ENCODE data around the gene CYP21A2.
"Not testable (repeated sequence)": the region's sequence is repeated elsewhere in the genome, so short reads cannot be mapped to it uniquely, and the experiment has no call there.

DNA sequence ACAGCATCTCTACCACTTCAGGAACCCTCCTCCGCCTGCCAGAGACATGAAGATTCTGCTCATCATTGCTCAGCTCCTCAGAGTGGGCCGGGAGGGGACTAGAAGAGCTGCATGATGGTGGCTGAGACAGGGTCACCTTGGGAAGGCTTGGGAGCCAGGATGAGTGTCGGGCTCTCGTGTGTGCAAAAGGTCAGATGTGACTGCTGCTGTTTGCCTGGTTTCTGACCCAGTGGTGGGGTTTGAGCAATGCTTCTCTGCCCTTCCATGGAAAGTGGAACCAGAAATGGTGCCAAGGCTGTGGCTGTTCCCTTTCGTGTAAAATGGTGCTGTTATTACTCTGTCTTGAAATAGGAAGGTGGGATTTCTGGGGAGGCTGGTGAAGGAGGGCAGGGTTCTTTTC, 24.5 kb upstream of the CYP21A2 start:
- TF ChIP-seq EZH2 (IDR thresholded peaks at IDR 0.05), result not testable (repeated sequence)
- TF ChIP-seq, protein P1, sequence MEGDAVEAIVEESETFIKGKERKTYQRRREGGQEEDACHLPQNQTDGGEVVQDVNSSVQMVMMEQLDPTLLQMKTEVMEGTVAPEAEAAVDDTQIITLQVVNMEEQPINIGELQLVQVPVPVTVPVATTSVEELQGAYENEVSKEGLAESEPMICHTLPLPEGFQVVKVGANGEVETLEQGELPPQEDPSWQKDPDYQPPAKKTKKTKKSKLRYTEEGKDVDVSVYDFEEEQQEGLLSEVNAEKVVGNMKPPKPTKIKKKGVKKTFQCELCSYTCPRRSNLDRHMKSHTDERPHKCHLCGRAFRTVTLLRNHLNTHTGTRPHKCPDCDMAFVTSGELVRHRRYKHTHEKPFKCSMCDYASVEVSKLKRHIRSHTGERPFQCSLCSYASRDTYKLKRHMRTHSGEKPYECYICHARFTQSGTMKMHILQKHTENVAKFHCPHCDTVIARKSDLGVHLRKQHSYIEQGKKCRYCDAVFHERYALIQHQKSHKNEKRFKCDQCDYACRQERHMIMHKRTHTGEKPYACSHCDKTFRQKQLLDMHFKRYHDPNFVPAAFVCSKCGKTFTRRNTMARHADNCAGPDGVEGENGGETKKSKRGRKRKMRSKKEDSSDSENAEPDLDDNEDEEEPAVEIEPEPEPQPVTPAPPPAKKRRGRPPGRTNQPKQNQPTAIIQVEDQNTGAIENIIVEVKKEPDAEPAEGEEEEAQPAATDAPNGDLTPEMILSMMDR (IDR thresholded peaks at IDR 0.05), result not testable (repeated sequence)

Measured in neural progenitor cell (in vitro differentiated cells).